T-helper 17 cell (primary cell): Measurements from ENCODE around the gene FERMT2. TPM values are rescaled to one million over a fixed set of nuclear protein-coding genes. Genes with fewer than 3 reads are reported as not detected.

Experiments
- ATAC-seq: fragments of 150-1000 bp; cut with Tn5 transposase; 2 replicates; pipeline ENCODE4 v1.10.0; 2021; ENCODE audit warnings: mild to moderate bottlenecking, moderate library complexity
- DNase-seq, 3 donors: peaks; one replicate each; pipeline versions ENCODE4 v3.0.0 to v3.0.0-alpha.2; 2020 to 2021
- H3K9me3 ChIP-seq: one replicate; pipeline ENCODE4 v1.7.0; 2013; ENCODE audit warnings: low read length, mild to moderate bottlenecking; ENCODE audit not compliant: control insufficient read depth, poor library complexity, severe bottlenecking
- H3K27ac Mint-ChIP-seq: one replicate; pipeline ENCODE4 v1.8.0; 2022; ENCODE audit warnings: mild to moderate bottlenecking, moderate library complexity, mixed read lengths
- H3K27me3 Mint-ChIP-seq: one replicate; pipeline ENCODE4 v1.8.0; 2022; ENCODE audit warnings: mixed read lengths
- H3K36me3 Mint-ChIP-seq: one replicate; pipeline ENCODE4 v1.8.0; 2022; ENCODE audit warnings: low read depth, mixed read lengths
- H3K4me1 Mint-ChIP-seq: one replicate; pipeline ENCODE4 v1.8.0; 2022; ENCODE audit warnings: mild to moderate bottlenecking, mixed read lengths
- H3K4me3 Mint-ChIP-seq: one replicate; pipeline ENCODE4 v1.8.0; 2022; ENCODE audit warnings: mild to moderate bottlenecking, moderate library complexity, mixed read lengths
- total RNA-seq, 4 donors: library from RNA in 2 of 4; stranded (reverse) in 2 of 4; gene quantifications; one replicate each; pipeline ENCODE4 v1.2.3 and lab custom pipeline; 2022 to 2026

FERMT2 gene
- total RNA-seq, 2 donors from 2014 or later: 0.78 to 3.6 TPM

GRCh38 chr14:52837451-52837850 is 113.4 kb downstream of the FERMT2 start:
- DNase-seq (no peak), ATAC-seq (no peak)
- Mint-ChIP-seq H3K4me1 (peaks cover 5% of the 10 kb centered on the region), H3K27me3 (no peaks in the 10 kb centered on the region), H3K27ac (no peak overlapping the region), H3K36me3 (no peaks in the 10 kb centered on the region), H3K4me3 (no peak overlapping the region)
- H3K9me3 ChIP-seq: no peaks in the 10 kb centered on the region

GRCh38 chr14:52836063-52836462 is 114.8 kb downstream of the FERMT2 start:
- Mint-ChIP-seq H3K4me1 (peaks cover 5% of the 10 kb centered on the region), H3K27ac (no peak overlapping the region), H3K36me3 (no peaks in the 10 kb centered on the region), H3K4me3 (no peak overlapping the region), H3K27me3 (peaks cover 5% of the 10 kb centered on the region)
- DNase-seq (no peak), ATAC-seq (no peak)
- no peaks in the 10 kb centered on the region for H3K9me3 ChIP-seq

- DNase-seq (no peak), ATAC-seq (no peak)
- H3K9me3 ChIP-seq: no peaks in the 10 kb centered on the region
- Mint-ChIP-seq H3K4me3 (no peak overlapping the region), H3K36me3 (no peaks in the 10 kb centered on the region), H3K27ac (no peak overlapping the region), H3K27me3 (peaks cover 5% of the 10 kb centered on the region), H3K4me1 (peaks cover 5% of the 10 kb centered on the region)
Observed at GRCh38 chr14:52835122-52835903, 115.5 kb downstream of the FERMT2 start.

GRCh38 chr14:52834440-52834842 is 116.4 kb downstream of the FERMT2 start:
- Mint-ChIP-seq H3K27ac (no peak overlapping the region), H3K27me3 (peaks cover 8% of the 10 kb centered on the region), H3K4me3 (no peak overlapping the region), H3K4me1 (peaks cover 8% of the 10 kb centered on the region), H3K36me3 (no peaks in the 10 kb centered on the region)
- no peaks in the 10 kb centered on the region for H3K9me3 ChIP-seq
- DNase-seq: no peak
- no peak for ATAC-seq

GRCh38 chr14:52833891-52834290 is 117.0 kb downstream of the FERMT2 start:
- no peaks in the 10 kb centered on the region for H3K9me3 ChIP-seq
- H3K27ac Mint-ChIP-seq: no peak overlapping the region
- DNase-seq (no peak), ATAC-seq (no peak)
- no peaks in the 10 kb centered on the region for H3K36me3 Mint-ChIP-seq
- H3K27me3 Mint-ChIP-seq: peaks cover 11% of the 10 kb centered on the region
- no peak overlapping the region for H3K4me3 Mint-ChIP-seq
- H3K4me1 Mint-ChIP-seq: peaks cover 9% of the 10 kb centered on the region

- ATAC-seq (no peak), DNase-seq (no peak)
- no peaks in the 10 kb centered on the region for H3K36me3 Mint-ChIP-seq
- no peaks in the 10 kb centered on the region for H3K9me3 ChIP-seq
- H3K27ac Mint-ChIP-seq: no peak overlapping the region
- peaks cover 11% of the 10 kb centered on the region for H3K27me3 Mint-ChIP-seq
- no peak overlapping the region for H3K4me3 Mint-ChIP-seq
- peaks cover 4% of the 10 kb centered on the region for H3K4me1 Mint-ChIP-seq
Observed at GRCh38 chr14:52829527-52830185, 121.2 kb downstream of the FERMT2 start.

GRCh38 chr14:52827426-52827825 is 123.4 kb downstream of the FERMT2 start:
- H3K4me1 Mint-ChIP-seq: peaks cover 7% of the 10 kb centered on the region
- no peak overlapping the region for H3K4me3 Mint-ChIP-seq
- H3K27me3 Mint-ChIP-seq: peaks cover 11% of the 10 kb centered on the region
- DNase-seq: no peak
- H3K36me3 Mint-ChIP-seq: no peaks in the 10 kb centered on the region
- ATAC-seq: no peak
- H3K27ac Mint-ChIP-seq: no peak overlapping the region
- no peaks in the 10 kb centered on the region for H3K9me3 ChIP-seq

- no peak overlapping the region for H3K4me3 Mint-ChIP-seq
- H3K27ac Mint-ChIP-seq: peak overlapping the region; percentile 86
- ATAC-seq (no peak), DNase-seq (no peak)
- H3K36me3 Mint-ChIP-seq: no peaks in the 10 kb centered on the region
- H3K9me3 ChIP-seq: no peaks in the 10 kb centered on the region
- peaks cover 7% of the 10 kb centered on the region for H3K4me1 Mint-ChIP-seq
- H3K27me3 Mint-ChIP-seq: peaks cover 6% of the 10 kb centered on the region
Observed at GRCh38 chr14:52825085-52825484, 125.8 kb downstream of the FERMT2 start.

- no peaks in the 10 kb centered on the region for H3K9me3 ChIP-seq
- no peaks in the 10 kb centered on the region for H3K36me3 Mint-ChIP-seq
- H3K4me1 Mint-ChIP-seq: peaks cover 4% of the 10 kb centered on the region
- DNase-seq (no peak), ATAC-seq (no peak)
- no peak overlapping the region for H3K27ac Mint-ChIP-seq
- H3K4me3 Mint-ChIP-seq: no peak overlapping the region
- peaks cover 4% of the 10 kb centered on the region for H3K27me3 Mint-ChIP-seq
Observed at GRCh38 chr14:52824462-52824861, 126.4 kb downstream of the FERMT2 start.

GRCh38 chr14:52821805-52822250 is 129.0 kb downstream of the FERMT2 start:
- Mint-ChIP-seq H3K27ac (no peak overlapping the region), H3K27me3 (peaks cover 4% of the 10 kb centered on the region), H3K36me3 (peaks cover 3% of the 10 kb centered on the region), H3K4me1 (peaks cover 5% of the 10 kb centered on the region), H3K4me3 (no peak overlapping the region)
- DNase-seq (no peak), ATAC-seq (no peak)
- H3K9me3 ChIP-seq: no peaks in the 10 kb centered on the region

GRCh38 chr14:52808101-52808500 is 142.7 kb downstream of the FERMT2 start:
- no peaks in the 10 kb centered on the region for H3K36me3 Mint-ChIP-seq
- H3K9me3 ChIP-seq: no peaks in the 10 kb centered on the region
- H3K27me3 Mint-ChIP-seq: no peaks in the 10 kb centered on the region
- H3K4me3 Mint-ChIP-seq: no peak overlapping the region
- no peak overlapping the region for H3K27ac Mint-ChIP-seq
- ATAC-seq: no peak
- peaks cover 4% of the 10 kb centered on the region for H3K4me1 Mint-ChIP-seq
- no peak for DNase-seq
